Esophagus squamous epithelium (tissue), 4 donors: ENCODE measurements around the gene PRR15L.
A peak's percentile ranks its signal among the peaks of the same experiment; 100 is the strongest.

ENCODE experiments used
- CTCF ChIP-seq, 6 experiments: fragments of 450-650 bp in 4 of 6; fragments of 200-600 bp in 2 of 6; sonication (generic) in 2 of 6; IDR thresholded peaks; one replicate each; pipeline ENCODE4 v1.5.1; 2016 to 2019; ENCODE audit warnings: antibody characterized with exemption in 6 of 6, mild to moderate bottlenecking in 4 of 6, moderate library complexity in 4 of 6
- POLR2A ChIP-seq, 4 donors: fragments of 450-650 bp; IDR thresholded peaks; one replicate each; pipeline ENCODE4 v1.6.1; 2017; ENCODE audit warnings: antibody characterized with exemption in 4 of 4, mild to moderate bottlenecking in 4 of 4, moderate library complexity in 3 of 4

- peak; percentile 46 to 68 (median 57) for TF ChIP-seq CTCF (IDR thresholded peaks at IDR 0.05)
- no peak for TF ChIP-seq POLR2A (IDR thresholded peaks at IDR 0.05)
Measured at GRCh38 chr17:47978324-47978723, 20.6 kb upstream of the PRR15L start.
